Fibroblast of lung (primary cell): ENCODE results near the gene ADAMTS19.

Experiments
- EZH2 ChIP-seq: IDR thresholded peaks from 2 replicates; pipeline ENCODE4 v1.5.1; 2012; ENCODE audit warnings: low read length, control low read depth, mild to moderate bottlenecking; ENCODE audit errors: missing control alignments
- TF ChIP-seq, protein P1 (sequence below), 2 donors: IDR thresholded peaks in 1 of 2; conservative IDR thresholded peaks in 1 of 2; 1 replicate in 1 of 2; 2 replicates in 1 of 2; pipeline ENCODE4 v1.5.1; 2011 to 2012; ENCODE audit warnings: low read length in 2 of 2, control low read depth in 1 of 2, inconsistent platforms in 1 of 2, low read depth in 1 of 2, mild to moderate bottlenecking in 1 of 2

DNA sequence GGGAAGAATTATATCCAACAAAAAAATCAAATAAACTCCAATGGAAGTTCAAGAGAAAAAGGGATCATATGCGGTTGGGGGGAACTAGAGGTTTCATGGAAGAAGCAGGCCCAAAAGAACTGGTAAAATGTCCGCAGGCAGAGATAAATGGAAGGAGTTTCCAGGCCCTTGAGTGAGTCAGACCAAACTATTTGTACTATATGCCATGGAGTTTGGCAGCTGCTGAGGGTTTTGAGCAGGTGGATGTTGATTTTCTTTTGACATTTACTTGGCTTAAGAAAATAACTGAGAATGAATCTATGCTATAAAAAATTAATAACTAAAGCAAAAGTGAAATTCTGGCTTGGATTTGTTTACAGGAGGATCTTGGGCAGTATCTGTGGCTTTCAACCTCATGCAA, 321.5 kb downstream of the ADAMTS19 start:
- TF ChIP-seq, protein P1, sequence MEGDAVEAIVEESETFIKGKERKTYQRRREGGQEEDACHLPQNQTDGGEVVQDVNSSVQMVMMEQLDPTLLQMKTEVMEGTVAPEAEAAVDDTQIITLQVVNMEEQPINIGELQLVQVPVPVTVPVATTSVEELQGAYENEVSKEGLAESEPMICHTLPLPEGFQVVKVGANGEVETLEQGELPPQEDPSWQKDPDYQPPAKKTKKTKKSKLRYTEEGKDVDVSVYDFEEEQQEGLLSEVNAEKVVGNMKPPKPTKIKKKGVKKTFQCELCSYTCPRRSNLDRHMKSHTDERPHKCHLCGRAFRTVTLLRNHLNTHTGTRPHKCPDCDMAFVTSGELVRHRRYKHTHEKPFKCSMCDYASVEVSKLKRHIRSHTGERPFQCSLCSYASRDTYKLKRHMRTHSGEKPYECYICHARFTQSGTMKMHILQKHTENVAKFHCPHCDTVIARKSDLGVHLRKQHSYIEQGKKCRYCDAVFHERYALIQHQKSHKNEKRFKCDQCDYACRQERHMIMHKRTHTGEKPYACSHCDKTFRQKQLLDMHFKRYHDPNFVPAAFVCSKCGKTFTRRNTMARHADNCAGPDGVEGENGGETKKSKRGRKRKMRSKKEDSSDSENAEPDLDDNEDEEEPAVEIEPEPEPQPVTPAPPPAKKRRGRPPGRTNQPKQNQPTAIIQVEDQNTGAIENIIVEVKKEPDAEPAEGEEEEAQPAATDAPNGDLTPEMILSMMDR (conservative IDR thresholded peaks at IDR 0.05 in 1 of 2, IDR thresholded peaks at IDR 0.05 in 1 of 2; ENCODE audit: low read depth in 1 of 2, low read length in 2 of 2): no peak
- no peak for TF ChIP-seq EZH2
